Right atrium auricular region (tissue), 2 donors: ENCODE measurements around the gene CNNM4. TPM values are rescaled to one million over a fixed set of nuclear protein-coding genes. Genes with fewer than 3 reads are reported as not detected.

Experiments used
- DNase-seq: peaks from one replicate; pipeline ENCODE4 v3.0.0-alpha.2; 2019; ENCODE audit warnings: low spot score
- H3K27ac ChIP-seq, 2 donors: fragments of 200-600 bp; sonication (generic); 1 replicate in 1 of 2; 2 replicates in 1 of 2; pipeline ENCODE4 v1.5.1; 2016 to 2019
- H3K27me3 ChIP-seq, 2 donors: fragments of 200-600 bp; sonication (generic); one replicate each; pipeline versions ENCODE4 v1.5.1 to v1.6.0; 2017 to 2019
- H3K36me3 ChIP-seq: fragments of 200-600 bp; sonication (generic); one replicate; pipeline ENCODE4 v1.5.1; 2016
- H3K4me1 ChIP-seq, 2 donors: fragments of 200-600 bp; sonication (generic); one replicate each; pipeline versions ENCODE4 v1.5.1 to v1.6.0; 2017 to 2019
- H3K4me3 ChIP-seq, 2 donors: fragments of 200-600 bp; sonication (generic); 1 replicate in 1 of 2; 2 replicates in 1 of 2; pipeline ENCODE4 v1.5.1; 2017 to 2019; ENCODE audit warnings: mild to moderate bottlenecking in 1 of 2, moderate library complexity in 1 of 2
- H3K9me3 ChIP-seq, 2 donors: fragments of 200-600 bp; sonication (generic); one replicate each; pipeline ENCODE4 v1.5.1; 2019
- total RNA-seq, 2 donors: library from RNA; depleted of rRNA; stranded (reverse); fragments of >200 nt; gene quantifications; one replicate each; pipeline ENCODE4 v1.1.0, GENCODE V29; 2016
- TF ChIP-seq, protein P1 (sequence below), 2 donors: fragments of 200-600 bp; sonication (generic); IDR thresholded peaks; one replicate each; pipeline ENCODE4 v1.5.1; 2019; ENCODE audit warnings: antibody characterized with exemption in 2 of 2

Gene CNNM4
- total RNA-seq, 2 donors from 2014 or later, result 22.1 to 22.2 TPM

GRCh38 chr2:96819128-96819875 lies 58.6 kb downstream of the CNNM4 start:
- DNase-seq, result no peak
- TF ChIP-seq, protein P1, sequence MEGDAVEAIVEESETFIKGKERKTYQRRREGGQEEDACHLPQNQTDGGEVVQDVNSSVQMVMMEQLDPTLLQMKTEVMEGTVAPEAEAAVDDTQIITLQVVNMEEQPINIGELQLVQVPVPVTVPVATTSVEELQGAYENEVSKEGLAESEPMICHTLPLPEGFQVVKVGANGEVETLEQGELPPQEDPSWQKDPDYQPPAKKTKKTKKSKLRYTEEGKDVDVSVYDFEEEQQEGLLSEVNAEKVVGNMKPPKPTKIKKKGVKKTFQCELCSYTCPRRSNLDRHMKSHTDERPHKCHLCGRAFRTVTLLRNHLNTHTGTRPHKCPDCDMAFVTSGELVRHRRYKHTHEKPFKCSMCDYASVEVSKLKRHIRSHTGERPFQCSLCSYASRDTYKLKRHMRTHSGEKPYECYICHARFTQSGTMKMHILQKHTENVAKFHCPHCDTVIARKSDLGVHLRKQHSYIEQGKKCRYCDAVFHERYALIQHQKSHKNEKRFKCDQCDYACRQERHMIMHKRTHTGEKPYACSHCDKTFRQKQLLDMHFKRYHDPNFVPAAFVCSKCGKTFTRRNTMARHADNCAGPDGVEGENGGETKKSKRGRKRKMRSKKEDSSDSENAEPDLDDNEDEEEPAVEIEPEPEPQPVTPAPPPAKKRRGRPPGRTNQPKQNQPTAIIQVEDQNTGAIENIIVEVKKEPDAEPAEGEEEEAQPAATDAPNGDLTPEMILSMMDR (IDR thresholded peaks at IDR 0.05), result no peak
- Histone ChIP-seq H3K9me3 (no peaks in the 10 kb centered on the region), H3K36me3 (no peaks in the 10 kb centered on the region), H3K4me1 (peaks cover 0 to 73% of the 10 kb centered on the region in 2 donors), H3K4me3 (no peak overlapping the region), H3K27me3 (no peaks in the 10 kb centered on the region), H3K27ac (peak overlapping the region; percentile 38 to 47)

- no peak overlapping the region for H3K4me3 ChIP-seq
- TF ChIP-seq, protein P1 (IDR thresholded peaks at IDR 0.05), result no peak
- H3K9me3 ChIP-seq, result no peaks in the 10 kb centered on the region
- H3K27me3 ChIP-seq, result no peaks in the 10 kb centered on the region
- H3K4me1 ChIP-seq, result peaks cover 0 to 75% of the 10 kb centered on the region in 2 donors
- H3K36me3 ChIP-seq, result peaks cover 4% of the 10 kb centered on the region
- no peak for DNase-seq
- H3K27ac ChIP-seq, result no peak overlapping the region
These were observed 59.3 kb downstream of the CNNM4 start for GRCh38 chr2:96819876-96820511.

DNA sequence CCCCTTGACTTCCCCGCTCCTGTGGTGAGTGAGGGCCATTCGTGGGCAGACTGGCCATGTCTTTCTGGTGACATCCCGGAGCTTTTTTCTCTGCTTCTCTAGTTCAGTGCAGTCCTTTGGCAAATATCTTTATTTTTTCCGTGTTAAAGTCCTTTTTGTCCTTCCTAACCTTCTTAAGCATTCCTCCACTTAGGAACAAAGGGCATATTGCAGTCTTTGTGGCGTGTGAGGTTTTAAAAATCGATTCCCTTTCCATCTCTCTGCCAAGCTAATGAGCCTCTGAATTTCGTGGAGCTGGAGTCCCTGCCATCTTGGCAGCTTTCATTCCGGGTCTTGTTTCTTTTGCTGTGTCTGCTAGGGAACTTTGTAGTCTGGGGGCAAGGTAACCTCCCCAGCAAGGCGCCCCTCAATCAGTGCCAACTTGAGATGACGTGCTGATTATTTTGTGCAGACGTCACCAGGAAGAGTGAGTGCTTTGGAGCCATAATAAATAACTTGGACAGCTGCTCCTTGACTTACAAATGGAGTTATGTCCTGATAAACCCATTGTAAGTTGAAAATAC lies 60.5 kb downstream of the CNNM4 start:
- TF ChIP-seq, protein P1 (IDR thresholded peaks at IDR 0.05), result no peak
- no peak for DNase-seq
- Histone ChIP-seq H3K27ac (no peak overlapping the region), H3K9me3 (no peaks in the 10 kb centered on the region), H3K36me3 (peaks cover 16% of the 10 kb centered on the region), H3K4me1 (peaks cover 0 to 69% of the 10 kb centered on the region in 2 donors), H3K27me3 (no peaks in the 10 kb centered on the region), H3K4me3 (no peak overlapping the region)

DNA sequence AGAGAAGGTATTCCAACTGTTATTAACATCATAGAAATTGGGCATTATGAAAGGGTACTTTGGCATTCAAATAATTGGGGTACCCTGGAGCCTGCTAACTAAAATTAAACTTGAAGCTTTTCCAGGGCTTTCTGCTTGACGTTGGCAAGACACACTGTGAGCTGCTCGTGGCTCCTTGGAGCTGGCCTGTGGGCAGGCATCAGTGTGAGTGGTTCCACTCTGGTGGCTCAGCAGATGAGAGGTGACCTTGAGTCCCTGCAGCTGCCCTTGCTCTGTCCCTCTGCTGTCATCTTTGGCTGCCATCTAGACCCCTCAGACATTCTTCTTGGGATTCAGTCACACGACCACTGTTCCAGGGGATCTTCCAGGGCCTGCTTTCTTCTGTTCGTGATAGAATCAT lies 62.1 kb downstream of the CNNM4 start:
- Histone ChIP-seq H3K4me3 (no peak overlapping the region), H3K4me1 (peaks cover 0 to 60% of the 10 kb centered on the region in 2 donors), H3K36me3 (peaks cover 32% of the 10 kb centered on the region), H3K27ac (no peak overlapping the region), H3K9me3 (no peaks in the 10 kb centered on the region), H3K27me3 (no peaks in the 10 kb centered on the region)
- TF ChIP-seq, protein P1 (IDR thresholded peaks at IDR 0.05), result no peak
- no peak for DNase-seq

GRCh38 chr2:96823198-96823597 lies 62.5 kb downstream of the CNNM4 start:
- Histone ChIP-seq H3K27ac (no peak overlapping the region), H3K27me3 (no peaks in the 10 kb centered on the region), H3K9me3 (no peaks in the 10 kb centered on the region), H3K4me3 (no peak overlapping the region), H3K36me3 (peaks cover 36% of the 10 kb centered on the region), H3K4me1 (peaks cover 0 to 56% of the 10 kb centered on the region in 2 donors)
- DNase-seq, result no peak
- TF ChIP-seq, protein P1 (IDR thresholded peaks at IDR 0.05), result no peak
